SK-N-SH (cell line): ENCODE results near the gene NCBP3. TPM values are rescaled to one million over a fixed set of nuclear protein-coding genes. Genes with fewer than 3 reads are reported as not detected.

Source experiments
- CTCF ChIA-PET: fragments of 300-600, 350-600 bp; formaldehyde crosslinking; extraction: SDS; loops from one replicate; lab custom pipeline; 2021; lab: Yijun Ruan, JAX
- POLR2A ChIA-PET: fragments of 350-600 bp; sonication (Branson Sonifier 250); formaldehyde crosslinking; extraction: SDS; loops from one replicate; lab custom pipeline; 2020; ENCODE audit warnings: antibody characterized with exemption, inconsistent platforms; lab: Yijun Ruan, JAX
- DNase-seq: peaks from one replicate; pipeline ENCODE4 v3.0.0; 2012
- H2AFZ ChIP-seq: fragments of 200-600 bp; sonication (generic); 2 replicates; pipeline ENCODE4 v1.8.1; 2016; ENCODE audit warnings: antibody characterized with exemption, mild to moderate bottlenecking, low read depth
- H3F3A ChIP-seq: fragments of 200-600 bp; sonication (generic); replicated peaks from 2 replicates; pipeline ENCODE3; 2016; ENCODE audit warnings: antibody characterized with exemption, mild to moderate bottlenecking; ENCODE audit not compliant: insufficient read depth
- H3K27ac ChIP-seq, 2 experiments: fragments of 200-500 bp in 1 of 2; fragments of 200-600 bp in 1 of 2; sonication (Bioruptor generic) in 1 of 2; sonication (generic), shearing (Covaris generic) in 1 of 2; 2 replicates each; pipeline versions ENCODE4 v1.5.1 to v1.6.1; 2014 to 2016; ENCODE audit warnings: low read depth in 2 of 2, inconsistent platforms in 1 of 2, low read length in 1 of 2, mild to moderate bottlenecking in 1 of 2, mixed read lengths in 1 of 2
- H3K27me3 ChIP-seq: fragments of 200-600 bp; sonication (generic), shearing (Covaris generic); 2 replicates; pipeline ENCODE4 v1.6.1; 2016; ENCODE audit warnings: mixed run types; ENCODE audit not compliant: insufficient read depth
- H3K36me3 ChIP-seq, 2 experiments: fragments of 200-500 bp in 1 of 2; fragments of 200-600 bp in 1 of 2; sonication (Bioruptor generic) in 1 of 2; sonication (generic) in 1 of 2; replicated peaks in 1 of 2; 2 replicates each; pipeline versions ENCODE3 to v1.5.1; 2014 to 2016; ENCODE audit warnings: low read length in 1 of 2, mild to moderate bottlenecking in 1 of 2; ENCODE audit not compliant: insufficient read depth in 2 of 2, control insufficient read depth in 1 of 2
- H3K4me1 ChIP-seq, 2 experiments: fragments of 200-500 bp in 1 of 2; fragments of 200-600 bp in 1 of 2; sonication (Bioruptor generic) in 1 of 2; sonication (generic), shearing (Covaris generic) in 1 of 2; 2 replicates each; pipeline versions ENCODE4 v1.5.1 to v1.6.1; 2014 to 2016; ENCODE audit warnings: low read depth in 1 of 2, low read length in 1 of 2, mixed run types in 1 of 2; ENCODE audit not compliant: insufficient read depth in 2 of 2, control insufficient read depth in 1 of 2
- H3K4me2 ChIP-seq: fragments of 200-600 bp; sonication (generic), shearing (Covaris generic); 2 replicates; pipeline ENCODE4 v1.6.1; 2017; ENCODE audit warnings: mixed run types
- H3K4me3 ChIP-seq, 2 experiments: fragments of 200-500 bp in 1 of 2; fragments of 200-600 bp in 1 of 2; sonication (Bioruptor generic) in 1 of 2; sonication (generic), shearing (Covaris generic) in 1 of 2; 2 replicates each; pipeline versions ENCODE4 v1.5.1 to v1.8.1; 2014 to 2016; ENCODE audit warnings: low read depth in 2 of 2, inconsistent platforms in 1 of 2, low read length in 1 of 2, mild to moderate bottlenecking in 1 of 2, mixed read lengths in 1 of 2, moderate library complexity in 1 of 2
- H3K79me2 ChIP-seq: fragments of 200-600 bp; sonication (generic); 2 replicates; pipeline ENCODE4 v1.8.1; 2017; ENCODE audit warnings: mild to moderate bottlenecking; ENCODE audit not compliant: insufficient read depth
- H3K9ac ChIP-seq: fragments of 200-600 bp; sonication (generic); 2 replicates; pipeline ENCODE4 v1.6.1; 2017; ENCODE audit warnings: mixed run types
- H3K9me2 ChIP-seq: fragments of 200-600 bp; sonication (generic); 2 replicates; pipeline ENCODE4 v1.6.1; 2017; ENCODE audit warnings: mixed run types
- H3K9me3 ChIP-seq: fragments of 200-600 bp; sonication (generic); 2 replicates; pipeline ENCODE4 v1.6.1; 2017; ENCODE audit warnings: mixed run types, mild to moderate bottlenecking, moderate library complexity
- H4K20me1 ChIP-seq: fragments of 200-600 bp; sonication (generic); 2 replicates; pipeline ENCODE4 v1.6.1; 2017; ENCODE audit warnings: mild to moderate bottlenecking, mixed run types; ENCODE audit not compliant: insufficient read depth
- CTCF ChIP-seq: fragments of 200-600 bp; sonication (generic); IDR thresholded peaks from 2 replicates; pipeline ENCODE4 v1.6.1; 2017; ENCODE audit warnings: antibody characterized with exemption, mild to moderate bottlenecking, moderate library complexity
- EP300 ChIP-seq, 2 experiments: IDR thresholded peaks; 2 replicates each; pipeline versions ENCODE4 v1.4.0 to v1.6.1; 2012; ENCODE audit warnings: borderline replicate concordance in 1 of 2, low read depth in 1 of 2, low read length in 1 of 2
- FOSL2 ChIP-seq: IDR thresholded peaks from 2 replicates; pipeline ENCODE4 v1.4.0; 2012; ENCODE audit warnings: low read depth, mild to moderate bottlenecking, moderate library complexity, borderline replicate concordance
- FOXM1 ChIP-seq: IDR thresholded peaks from 2 replicates; pipeline ENCODE4 v1.4.0; 2012; ENCODE audit warnings: low read depth, mild to moderate bottlenecking
- GABPA ChIP-seq: IDR thresholded peaks from 2 replicates; pipeline ENCODE4 v1.4.0; 2012; ENCODE audit warnings: low read depth, mild to moderate bottlenecking
- GATA2 ChIP-seq: sonication (generic); formaldehyde crosslinking; IDR thresholded peaks from 2 replicates; pipeline ENCODE4 v1.5.0; 2020; ENCODE audit warnings: mild to moderate bottlenecking, missing genetic modification reagents
- IRF3 ChIP-seq: fragments of 150-350 bp; IDR thresholded peaks from 2 replicates; pipeline ENCODE4 v1.6.1; 2016; ENCODE audit warnings: mild to moderate bottlenecking, low read depth, low read length
- JUND ChIP-seq: IDR thresholded peaks from 2 replicates; pipeline ENCODE4 v1.4.0; 2012
- POLR2AphosphoS5 ChIP-seq: IDR thresholded peaks from 2 replicates; pipeline ENCODE4 v1.6.1; 2012; ENCODE audit warnings: low read depth, low read length
- RAD21 ChIP-seq: IDR thresholded peaks from 2 replicates; pipeline ENCODE4 v1.6.1; 2012; ENCODE audit warnings: mild to moderate bottlenecking, low read length
- REST ChIP-seq: IDR thresholded peaks from 2 replicates; pipeline ENCODE4 v1.6.1; 2012; ENCODE audit warnings: mild to moderate bottlenecking, low read depth, low read length, moderate library complexity
- TAF1 ChIP-seq: IDR thresholded peaks from 2 replicates; pipeline ENCODE4 v1.6.1; 2012; ENCODE audit warnings: low read depth, mild to moderate bottlenecking, low read length, moderate library complexity, borderline replicate concordance
- YY1 ChIP-seq: IDR thresholded peaks from 2 replicates; pipeline ENCODE4 v1.4.0; 2012; ENCODE audit warnings: low read depth, mild to moderate bottlenecking
- ZBTB33 ChIP-seq: IDR thresholded peaks from 2 replicates; pipeline ENCODE4 v1.4.0; 2012; ENCODE audit warnings: low read depth, borderline replicate concordance
- WGBS: methylation state at CpG from one replicate; pipeline ENCODE4 v1.1.6; 2017; ENCODE audit warnings: low lambda C conversion rate; 5-methylcytosine and 5-hydroxymethylcytosine counted together
- polyA plus RNA-seq, 3 experiments: library from polyadenylated mRNA; depleted of rRNA; stranded (reverse); fragments of >200 nt; gene quantifications; 2 replicates each; pipeline ENCODE4 v1.2.3, GENCODE V29; 2012

NCBP3 gene
- polyA plus RNA-seq, 1 of the 3 experiments (the other 2 are of a cell fraction): 6.5 TPM

- Histone ChIP-seq H3K27ac (no peak overlapping the region), H3K36me3 (no peaks in the 10 kb centered on the region), H2AFZ (no peak overlapping the region), H3K4me1 (peaks cover 0 to 11% of the 10 kb centered on the region in 2 experiments; a peak in 1 of 4 replicates), H3K9me2 (no peaks in the 10 kb centered on the region), H3K79me2 (no peaks in the 10 kb centered on the region), H3K4me2 (no peak overlapping the region), H3K9me3 (no peaks in the 10 kb centered on the region), H3K9ac (no peak overlapping the region), H3K27me3 (no peaks in the 10 kb centered on the region), H3F3A (peaks cover 18% of the 10 kb centered on the region), H3K4me3 (no peak overlapping the region), H4K20me1 (no peaks in the 10 kb centered on the region)
- ChIA-PET POLR2A (no interaction called here), CTCF (interaction anchor here (2.8 kb wide), 1 partner anchor 61 kb away, joined by 11 read pairs; no protein-coding TSS in a partner anchor)
- DNase-seq: no peak
- 90% methylated on average over 15 of the region's 15 CpGs for WGBS
- no peak for TF ChIP-seq POLR2AphosphoS5
- TF ChIP-seq TAF1: no peak
- TF ChIP-seq GATA2 (CRISPR knock-in tag): no peak
- no peak for TF ChIP-seq CTCF
- no peak for TF ChIP-seq IRF3
Observed at GRCh38 chr17:3798273-3799180, 47.5 kb downstream of the NCBP3 start.

GRCh38 chr17:3796822-3797170 is 49.2 kb downstream of the NCBP3 start:
- Histone ChIP-seq H3K4me2 (no peak overlapping the region), H3K27me3 (no peaks in the 10 kb centered on the region), H3K4me3 (no peak overlapping the region), H3K36me3 (no peaks in the 10 kb centered on the region), H3K9ac (no peak overlapping the region), H4K20me1 (no peaks in the 10 kb centered on the region), H3K79me2 (no peaks in the 10 kb centered on the region), H3K4me1 (peaks cover 0 to 3% of the 10 kb centered on the region in 2 experiments; a peak in 1 of 4 replicates), H3K9me2 (no peaks in the 10 kb centered on the region), H3F3A (peaks cover 7% of the 10 kb centered on the region), H3K27ac (no peak overlapping the region), H2AFZ (no peak overlapping the region), H3K9me3 (no peaks in the 10 kb centered on the region)
- DNase-seq: no peak
- POLR2A ChIA-PET: no interaction called here
- 93% methylated on average over 9 of the region's 9 CpGs for WGBS
- CTCF ChIA-PET: interaction anchor here (1.1 kb wide), 1 partner anchor 59 kb away, joined by 3 read pairs; no protein-coding TSS in a partner anchor
- TF ChIP-seq ZBTB33: no peak
- no peak for TF ChIP-seq EP300 (IDR thresholded peaks at IDR 0.05; ENCODE audit: borderline replicate concordance in 1 of 2, low read depth in 1 of 2, low read length in 1 of 2)
- no peak for TF ChIP-seq JUND
- TF ChIP-seq RAD21: no peak
- no peak for TF ChIP-seq FOXM1
- TF ChIP-seq FOSL2: no peak
- TF ChIP-seq GATA2 (CRISPR knock-in tag): no peak
- TF ChIP-seq GABPA: no peak
- TF ChIP-seq REST: no peak
- no peak for TF ChIP-seq YY1
- TF ChIP-seq TAF1: no peak
- no peak for TF ChIP-seq CTCF
